ENCODE results near the gene SLC9A5. TPM values are rescaled to one million over a fixed set of nuclear protein-coding genes. Genes with fewer than 3 reads are reported as not detected.
A peak's percentile ranks its signal among the peaks of the same experiment; 100 is the strongest.

The SLC9A5 gene
- total and polyA plus RNA-seq, 9 of the 15 experiments (the other 6 are each of a cell fraction or from before 2014, with no cell fraction given) = 0.06 to 3.1 (median 1.2) TPM

DNA sequence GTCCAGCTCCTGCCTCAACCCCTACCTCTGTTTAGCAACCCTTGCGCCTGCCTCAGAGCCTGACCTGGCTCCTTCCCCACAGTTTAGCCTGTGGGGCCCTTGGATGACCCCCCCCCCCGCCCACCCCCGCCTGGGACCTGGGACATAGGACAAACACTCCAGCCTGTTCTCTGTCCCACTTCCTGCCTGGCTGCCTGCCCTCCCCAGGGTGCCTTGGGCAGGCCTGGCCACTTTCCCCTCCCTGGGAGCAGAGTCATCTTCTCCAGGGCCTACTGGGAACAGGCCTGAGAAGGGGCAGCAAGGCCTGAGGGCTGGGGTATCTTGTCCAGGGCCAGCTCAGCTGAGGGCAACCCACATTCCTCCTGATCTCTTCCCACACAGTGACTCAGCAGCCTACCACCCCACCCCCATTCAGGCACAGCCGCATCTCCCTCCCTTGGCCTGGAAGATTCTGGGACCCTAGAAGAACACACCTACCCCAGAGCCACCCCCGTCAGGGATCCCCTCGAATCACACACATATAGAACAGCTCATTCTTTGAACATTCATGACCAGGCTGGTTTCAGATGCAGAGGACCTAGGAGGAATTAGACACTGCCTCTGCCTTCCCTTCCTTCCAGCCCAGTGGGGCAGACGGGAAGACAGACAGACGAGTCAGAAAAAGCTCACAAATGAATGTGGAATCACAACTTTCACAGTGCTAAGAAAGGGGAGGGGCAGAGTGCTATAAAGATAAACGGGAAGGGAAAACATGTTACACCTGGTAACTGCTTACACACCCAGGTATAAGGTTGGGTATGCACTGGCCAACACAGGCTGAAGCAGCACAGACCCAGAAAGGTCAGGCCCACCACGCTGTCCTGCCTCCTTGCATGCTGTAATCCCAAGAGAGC lies 7.5 kb upstream of the SLC9A5 start (continued):
- TF ChIP-seq, protein P1, sequence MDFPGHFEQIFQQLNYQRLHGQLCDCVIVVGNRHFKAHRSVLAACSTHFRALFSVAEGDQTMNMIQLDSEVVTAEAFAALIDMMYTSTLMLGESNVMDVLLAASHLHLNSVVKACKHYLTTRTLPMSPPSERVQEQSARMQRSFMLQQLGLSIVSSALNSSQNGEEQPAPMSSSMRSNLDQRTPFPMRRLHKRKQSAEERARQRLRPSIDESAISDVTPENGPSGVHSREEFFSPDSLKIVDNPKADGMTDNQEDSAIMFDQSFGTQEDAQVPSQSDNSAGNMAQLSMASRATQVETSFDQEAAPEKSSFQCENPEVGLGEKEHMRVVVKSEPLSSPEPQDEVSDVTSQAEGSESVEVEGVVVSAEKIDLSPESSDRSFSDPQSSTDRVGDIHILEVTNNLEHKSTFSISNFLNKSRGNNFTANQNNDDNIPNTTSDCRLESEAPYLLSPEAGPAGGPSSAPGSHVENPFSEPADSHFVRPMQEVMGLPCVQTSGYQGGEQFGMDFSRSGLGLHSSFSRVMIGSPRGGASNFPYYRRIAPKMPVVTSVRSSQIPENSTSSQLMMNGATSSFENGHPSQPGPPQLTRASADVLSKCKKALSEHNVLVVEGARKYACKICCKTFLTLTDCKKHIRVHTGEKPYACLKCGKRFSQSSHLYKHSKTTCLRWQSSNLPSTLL (IDR thresholded peaks at IDR 0.05) = no peak
- no peak for TF ChIP-seq ZBTB8A (IDR thresholded peaks at IDR 0.05; ENCODE audit: partially characterized antibody)
- TF ChIP-seq FOXK2 (conservative IDR thresholded peaks at IDR 0.05 in 1 of 2, IDR thresholded peaks at IDR 0.05 in 1 of 2; ENCODE audit: low read depth in 2 of 2) = no peak; a peak in 1 of 4 replicates
- TF ChIP-seq, protein P2, sequence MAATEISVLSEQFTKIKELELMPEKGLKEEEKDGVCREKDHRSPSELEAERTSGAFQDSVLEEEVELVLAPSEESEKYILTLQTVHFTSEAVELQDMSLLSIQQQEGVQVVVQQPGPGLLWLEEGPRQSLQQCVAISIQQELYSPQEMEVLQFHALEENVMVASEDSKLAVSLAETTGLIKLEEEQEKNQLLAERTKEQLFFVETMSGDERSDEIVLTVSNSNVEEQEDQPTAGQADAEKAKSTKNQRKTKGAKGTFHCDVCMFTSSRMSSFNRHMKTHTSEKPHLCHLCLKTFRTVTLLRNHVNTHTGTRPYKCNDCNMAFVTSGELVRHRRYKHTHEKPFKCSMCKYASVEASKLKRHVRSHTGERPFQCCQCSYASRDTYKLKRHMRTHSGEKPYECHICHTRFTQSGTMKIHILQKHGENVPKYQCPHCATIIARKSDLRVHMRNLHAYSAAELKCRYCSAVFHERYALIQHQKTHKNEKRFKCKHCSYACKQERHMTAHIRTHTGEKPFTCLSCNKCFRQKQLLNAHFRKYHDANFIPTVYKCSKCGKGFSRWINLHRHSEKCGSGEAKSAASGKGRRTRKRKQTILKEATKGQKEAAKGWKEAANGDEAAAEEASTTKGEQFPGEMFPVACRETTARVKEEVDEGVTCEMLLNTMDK (IDR thresholded peaks at IDR 0.05; ENCODE audit: borderline replicate concordance, insufficient read depth, low read depth, low read length, poor library complexity, severe bottlenecking) = no peak
- TF ChIP-seq ZNF583 (CRISPR knock-in tag; IDR thresholded peaks at IDR 0.05) = 0 out of 2 replicates have a peak, but pooled peaks have one; percentile 46
- TF ChIP-seq, protein P3, sequence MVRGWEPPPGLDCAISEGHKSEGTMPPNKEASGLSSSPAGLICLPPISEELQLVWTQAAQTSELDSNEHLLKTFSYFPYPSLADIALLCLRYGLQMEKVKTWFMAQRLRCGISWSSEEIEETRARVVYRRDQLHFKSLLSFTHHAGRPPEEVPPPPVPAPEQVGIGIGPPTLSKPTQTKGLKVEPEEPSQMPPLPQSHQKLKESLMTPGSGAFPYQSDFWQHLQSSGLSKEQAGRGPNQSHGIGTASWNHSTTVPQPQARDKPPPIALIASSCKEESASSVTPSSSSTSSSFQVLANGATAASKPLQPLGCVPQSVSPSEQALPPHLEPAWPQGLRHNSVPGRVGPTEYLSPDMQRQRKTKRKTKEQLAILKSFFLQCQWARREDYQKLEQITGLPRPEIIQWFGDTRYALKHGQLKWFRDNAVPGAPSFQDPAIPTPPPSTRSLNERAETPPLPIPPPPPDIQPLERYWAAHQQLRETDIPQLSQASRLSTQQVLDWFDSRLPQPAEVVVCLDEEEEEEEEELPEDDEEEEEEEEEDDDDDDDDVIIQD (CRISPR knock-in tag; IDR thresholded peaks at IDR 0.05) = no peak
- no peak for TF ChIP-seq SNIP1 (IDR thresholded peaks at IDR 0.05; ENCODE audit: low read depth)
- TF ChIP-seq GATAD2B (IDR thresholded peaks at IDR 0.05; ENCODE audit: borderline replicate concordance) = no peak
- TF ChIP-seq FOXJ3 (CRISPR knock-in tag; IDR thresholded peaks at IDR 0.05) = no peak
- no peak for TF ChIP-seq ZNF23 (CRISPR knock-in tag; IDR thresholded peaks at IDR 0.05)
- no peak for TF ChIP-seq HMGN3 (IDR thresholded peaks at IDR 0.05; ENCODE audit: borderline replicate concordance, extremely low read depth, insufficient read length, low read depth, low read length)
- TF ChIP-seq HDAC6 (IDR thresholded peaks at IDR 0.05; ENCODE audit: low read depth, low read length) = no peak
- TF ChIP-seq, protein P4, sequence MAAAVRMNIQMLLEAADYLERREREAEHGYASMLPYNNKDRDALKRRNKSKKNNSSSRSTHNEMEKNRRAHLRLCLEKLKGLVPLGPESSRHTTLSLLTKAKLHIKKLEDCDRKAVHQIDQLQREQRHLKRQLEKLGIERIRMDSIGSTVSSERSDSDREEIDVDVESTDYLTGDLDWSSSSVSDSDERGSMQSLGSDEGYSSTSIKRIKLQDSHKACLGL (CRISPR knock-in tag; IDR thresholded peaks at IDR 0.05; ENCODE audit: borderline replicate concordance, poor library complexity, severe bottlenecking) = no peak
- TF ChIP-seq, protein P5, sequence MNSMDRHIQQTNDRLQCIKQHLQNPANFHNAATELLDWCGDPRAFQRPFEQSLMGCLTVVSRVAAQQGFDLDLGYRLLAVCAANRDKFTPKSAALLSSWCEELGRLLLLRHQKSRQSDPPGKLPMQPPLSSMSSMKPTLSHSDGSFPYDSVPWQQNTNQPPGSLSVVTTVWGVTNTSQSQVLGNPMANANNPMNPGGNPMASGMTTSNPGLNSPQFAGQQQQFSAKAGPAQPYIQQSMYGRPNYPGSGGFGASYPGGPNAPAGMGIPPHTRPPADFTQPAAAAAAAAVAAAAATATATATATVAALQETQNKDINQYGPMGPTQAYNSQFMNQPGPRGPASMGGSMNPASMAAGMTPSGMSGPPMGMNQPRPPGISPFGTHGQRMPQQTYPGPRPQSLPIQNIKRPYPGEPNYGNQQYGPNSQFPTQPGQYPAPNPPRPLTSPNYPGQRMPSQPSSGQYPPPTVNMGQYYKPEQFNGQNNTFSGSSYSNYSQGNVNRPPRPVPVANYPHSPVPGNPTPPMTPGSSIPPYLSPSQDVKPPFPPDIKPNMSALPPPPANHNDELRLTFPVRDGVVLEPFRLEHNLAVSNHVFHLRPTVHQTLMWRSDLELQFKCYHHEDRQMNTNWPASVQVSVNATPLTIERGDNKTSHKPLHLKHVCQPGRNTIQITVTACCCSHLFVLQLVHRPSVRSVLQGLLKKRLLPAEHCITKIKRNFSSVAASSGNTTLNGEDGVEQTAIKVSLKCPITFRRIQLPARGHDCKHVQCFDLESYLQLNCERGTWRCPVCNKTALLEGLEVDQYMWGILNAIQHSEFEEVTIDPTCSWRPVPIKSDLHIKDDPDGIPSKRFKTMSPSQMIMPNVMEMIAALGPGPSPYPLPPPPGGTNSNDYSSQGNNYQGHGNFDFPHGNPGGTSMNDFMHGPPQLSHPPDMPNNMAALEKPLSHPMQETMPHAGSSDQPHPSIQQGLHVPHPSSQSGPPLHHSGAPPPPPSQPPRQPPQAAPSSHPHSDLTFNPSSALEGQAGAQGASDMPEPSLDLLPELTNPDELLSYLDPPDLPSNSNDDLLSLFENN (IDR thresholded peaks at IDR 0.05; ENCODE audit: low read depth in 2 of 2, low read length in 2 of 2) = no peak
- TF ChIP-seq KAT8 (IDR thresholded peaks at IDR 0.05; ENCODE audit: low read depth) = no peak
- no peak for TF ChIP-seq HNRNPH1 (optimal IDR thresholded peaks at IDR 0.05; ENCODE audit: low read depth, low read length)

Measured in K562 (cell line).